Measurements from ENCODE around the gene TCF7L2. TPM values are rescaled to one million over a fixed set of nuclear protein-coding genes. Genes with fewer than 3 reads are reported as not detected.

Gene TCF7L2
- 7.4 and 18.3 TPM in 2 replicates for total RNA-seq

DNA sequence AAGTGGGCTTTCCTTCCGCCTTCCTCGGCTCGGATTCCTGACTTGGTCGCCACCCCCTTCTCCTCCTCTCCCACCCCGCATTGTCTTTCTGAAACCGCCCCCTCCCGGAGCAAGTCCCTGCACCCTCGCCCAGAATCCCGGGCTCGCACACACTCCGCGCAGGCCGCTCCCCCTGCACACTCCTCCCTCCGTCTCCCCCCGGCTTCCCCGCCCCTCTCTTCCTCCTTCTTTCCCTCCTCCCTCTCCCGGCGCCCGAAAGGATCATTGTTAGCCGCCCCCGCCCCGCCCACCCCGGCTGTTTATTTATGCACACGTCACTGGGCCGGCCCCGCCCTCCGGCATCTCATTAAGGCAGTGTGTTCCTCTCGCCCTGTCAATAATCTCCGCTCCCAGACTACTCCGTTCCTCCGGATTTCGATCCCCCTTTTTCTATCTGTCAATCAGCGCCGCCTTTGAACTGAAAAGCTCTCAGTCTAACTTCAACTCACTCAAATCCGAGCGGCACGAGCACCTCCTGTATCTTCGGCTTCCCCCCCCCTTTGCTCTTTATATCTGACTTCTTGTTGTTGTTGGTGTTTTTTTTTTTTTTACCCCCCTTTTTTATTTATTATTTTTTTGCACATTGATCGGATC is at the start of gene TCF7L2:
TSS of gene TCF7L2 (plus strand) at position 373 of the 633 bp plus-strand sequence. CDS start 510 bp downstream, outside the sequence.

Measured in cardiac atrium fibroblast (primary cell).